Stimulated activated CD4-positive, alpha-beta T cell treated with anti-CD3 and anti-CD28 coated beads, Interleukin-12 subunit alpha, Interleukin-12 subunit beta, amount 100 ng/mL, for 4 hours (primary cell): ENCODE data around the gene OR52E1.

Source experiments
- DNase-seq: peaks from one replicate; pipeline ENCODE4 v3.0.0-alpha.2; 2020

Gene OR52E1

DNA sequence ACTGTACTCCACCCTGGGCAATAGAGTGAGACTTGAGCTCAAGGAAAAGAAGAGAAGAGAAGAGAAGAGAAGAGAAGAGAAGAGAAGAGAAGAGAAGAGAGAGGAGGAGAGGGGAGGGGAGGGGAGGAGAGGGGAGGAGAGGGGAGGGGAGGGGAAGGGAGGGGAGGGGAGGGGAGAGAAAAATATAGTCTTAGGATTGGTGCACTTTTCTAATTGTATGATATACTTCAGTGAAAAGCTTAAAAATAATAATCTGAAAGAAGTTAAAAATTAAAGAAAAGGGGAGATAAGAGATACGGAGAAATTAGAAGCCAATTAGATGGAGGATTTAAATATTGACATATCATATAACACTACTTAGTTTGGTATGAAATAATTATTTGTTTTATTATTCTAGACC, 49.5 kb downstream of the OR52E1 start:
- DNase-seq = no peak
